SK-N-SH treated with all-trans-retinoic acid at 6 μM for 48 hours (cell line): ENCODE measurements around the gene TTLL1.

Experiments
- CREB5 ChIP-seq: fragments of 250-450 bp; sonication (Bioruptor Pico); IDR thresholded peaks from 2 replicates; pipeline ENCODE4 v1.5.1; 2020; ENCODE audit warnings: low read depth, mild to moderate bottlenecking, moderate library complexity
- ESRRG ChIP-seq: fragments of 250-450 bp; sonication (Bioruptor Pico); IDR thresholded peaks from 2 replicates; pipeline ENCODE4 v1.6.1; 2021; ENCODE audit warnings: mild to moderate bottlenecking
- GLIS3 ChIP-seq: fragments of 250-450 bp; sonication (Bioruptor Pico); IDR thresholded peaks from 2 replicates; pipeline ENCODE4 v1.5.0; 2020; ENCODE audit warnings: mild to moderate bottlenecking, moderate library complexity
- ISL1 ChIP-seq: fragments of 250-450 bp; sonication (Bioruptor Pico); IDR thresholded peaks from 2 replicates; pipeline ENCODE4 v2.1.2; 2022; ENCODE audit warnings: mild to moderate bottlenecking, moderate library complexity
- PATZ1 ChIP-seq: fragments of 250-450 bp; sonication (Bioruptor Pico); IDR thresholded peaks from 2 replicates; pipeline ENCODE4 v1.8.0; 2020; ENCODE audit warnings: mild to moderate bottlenecking, moderate library complexity, borderline replicate concordance
- PPARA ChIP-seq: fragments of 250-450 bp; sonication (Bioruptor Pico); IDR thresholded peaks from 2 replicates; pipeline ENCODE4 v1.5.0; 2020; ENCODE audit warnings: mild to moderate bottlenecking, borderline replicate concordance
- RARB ChIP-seq: fragments of 250-450 bp; sonication (Bioruptor Pico); IDR thresholded peaks from 2 replicates; pipeline ENCODE4 v1.8.0; 2021; ENCODE audit warnings: mild to moderate bottlenecking, moderate library complexity
- SNAI2 ChIP-seq: fragments of 250-450 bp; sonication (Bioruptor Pico); IDR thresholded peaks from 2 replicates; pipeline ENCODE4 v1.5.0; 2020; ENCODE audit warnings: mild to moderate bottlenecking, moderate library complexity
- TCF4 ChIP-seq: fragments of 250-450 bp; sonication (Bioruptor Pico); IDR thresholded peaks from 2 replicates; pipeline ENCODE4 v1.8.0; 2021; ENCODE audit warnings: mild to moderate bottlenecking, moderate library complexity, borderline replicate concordance
- ZFP3 ChIP-seq: fragments of 250-450 bp; sonication (Bioruptor Pico); IDR thresholded peaks from 2 replicates; pipeline ENCODE4 v1.5.0; 2020; ENCODE audit warnings: mild to moderate bottlenecking, moderate library complexity
- ZFP30 ChIP-seq: fragments of 450-650 bp; formaldehyde crosslinking; IDR thresholded peaks from 2 replicates; pipeline ENCODE4 v1.5.0; 2022; ENCODE audit warnings: mild to moderate bottlenecking, moderate library complexity
- ZNF565 ChIP-seq: fragments of 450-650 bp; formaldehyde crosslinking; conservative IDR thresholded peaks from 2 replicates; pipeline ENCODE4 v1.5.0; 2020; ENCODE audit warnings: low read depth, mild to moderate bottlenecking, moderate library complexity
- ZNF70 ChIP-seq: fragments of 450-650 bp; formaldehyde crosslinking; IDR thresholded peaks from 2 replicates; pipeline ENCODE4 v1.5.0; 2020; ENCODE audit warnings: mild to moderate bottlenecking, moderate library complexity
- TF ChIP-seq, protein P1 (sequence below): fragments of 250-450 bp; sonication (Bioruptor Pico); IDR thresholded peaks from 2 replicates; pipeline ENCODE4 v1.8.0; 2021; ENCODE audit warnings: low read depth, mild to moderate bottlenecking, moderate library complexity, borderline replicate concordance

- TF ChIP-seq PATZ1 (no peak), ZFP30 (no peak), RARB (CRISPR knock-in tag) (no peak), ESRRG (no peak), SNAI2 (no peak), CREB5 (no peak), ZNF565 (CRISPR knock-in tag) (no peak), ZFP3 (no peak), ISL1 (no peak), PPARA (no peak), ZNF70 (no peak), TCF4 (no peak), GLIS3 (no peak)
- TF ChIP-seq, protein P1, sequence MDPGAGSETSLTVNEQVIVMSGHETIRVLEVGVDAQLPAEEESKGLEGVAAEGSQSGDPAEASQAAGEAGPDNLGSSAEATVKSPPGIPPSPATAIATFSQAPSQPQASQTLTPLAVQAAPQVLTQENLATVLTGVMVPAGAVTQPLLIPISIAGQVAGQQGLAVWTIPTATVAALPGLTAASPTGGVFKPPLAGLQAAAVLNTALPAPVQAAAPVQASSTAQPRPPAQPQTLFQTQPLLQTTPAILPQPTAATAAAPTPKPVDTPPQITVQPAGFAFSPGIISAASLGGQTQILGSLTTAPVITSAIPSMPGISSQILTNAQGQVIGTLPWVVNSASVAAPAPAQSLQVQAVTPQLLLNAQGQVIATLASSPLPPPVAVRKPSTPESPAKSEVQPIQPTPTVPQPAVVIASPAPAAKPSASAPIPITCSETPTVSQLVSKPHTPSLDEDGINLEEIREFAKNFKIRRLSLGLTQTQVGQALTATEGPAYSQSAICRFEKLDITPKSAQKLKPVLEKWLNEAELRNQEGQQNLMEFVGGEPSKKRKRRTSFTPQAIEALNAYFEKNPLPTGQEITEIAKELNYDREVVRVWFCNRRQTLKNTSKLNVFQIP (CRISPR knock-in tag): no peak
These were observed 80.3 kb downstream of the TTLL1 start for GRCh38 chr22:43008921-43009320.
